H7 (cell line): ENCODE data around the gene FAM200A. TPM values are rescaled to one million over a fixed set of nuclear protein-coding genes. Genes with fewer than 3 reads are reported as not detected.

ENCODE experiments used
- DNase-seq: peaks from one replicate; pipeline ENCODE4 v3.0.0; 2012
- H3K27me3 ChIP-seq: 2 replicates; pipeline ENCODE4 v1.6.0; 2011; ENCODE audit warnings: mild to moderate bottlenecking, low read length; ENCODE audit not compliant: control insufficient read depth, insufficient read depth
- H3K36me3 ChIP-seq: replicated peaks from 2 replicates; pipeline ENCODE4 v1.5.1; 2011; ENCODE audit warnings: low read length; ENCODE audit not compliant: control insufficient read depth, insufficient read depth
- H3K4me3 ChIP-seq: 2 replicates; pipeline ENCODE4 v1.5.1; 2011; ENCODE audit warnings: low read depth, mild to moderate bottlenecking, control low read depth, low read length, moderate library complexity; ENCODE audit not compliant: insufficient read depth
- total RNA-seq: library from RNA; depleted of rRNA; stranded (reverse); fragments of >200 nt; shearing (Covaris generic); gene quantifications from 2 replicates; pipeline ENCODE4 v1.2.3, GENCODE V29; 2014; rRNA removed

FAM200A gene
- total RNA-seq, 1 experiment from 2014 or later: 7.2 TPM

DNA sequence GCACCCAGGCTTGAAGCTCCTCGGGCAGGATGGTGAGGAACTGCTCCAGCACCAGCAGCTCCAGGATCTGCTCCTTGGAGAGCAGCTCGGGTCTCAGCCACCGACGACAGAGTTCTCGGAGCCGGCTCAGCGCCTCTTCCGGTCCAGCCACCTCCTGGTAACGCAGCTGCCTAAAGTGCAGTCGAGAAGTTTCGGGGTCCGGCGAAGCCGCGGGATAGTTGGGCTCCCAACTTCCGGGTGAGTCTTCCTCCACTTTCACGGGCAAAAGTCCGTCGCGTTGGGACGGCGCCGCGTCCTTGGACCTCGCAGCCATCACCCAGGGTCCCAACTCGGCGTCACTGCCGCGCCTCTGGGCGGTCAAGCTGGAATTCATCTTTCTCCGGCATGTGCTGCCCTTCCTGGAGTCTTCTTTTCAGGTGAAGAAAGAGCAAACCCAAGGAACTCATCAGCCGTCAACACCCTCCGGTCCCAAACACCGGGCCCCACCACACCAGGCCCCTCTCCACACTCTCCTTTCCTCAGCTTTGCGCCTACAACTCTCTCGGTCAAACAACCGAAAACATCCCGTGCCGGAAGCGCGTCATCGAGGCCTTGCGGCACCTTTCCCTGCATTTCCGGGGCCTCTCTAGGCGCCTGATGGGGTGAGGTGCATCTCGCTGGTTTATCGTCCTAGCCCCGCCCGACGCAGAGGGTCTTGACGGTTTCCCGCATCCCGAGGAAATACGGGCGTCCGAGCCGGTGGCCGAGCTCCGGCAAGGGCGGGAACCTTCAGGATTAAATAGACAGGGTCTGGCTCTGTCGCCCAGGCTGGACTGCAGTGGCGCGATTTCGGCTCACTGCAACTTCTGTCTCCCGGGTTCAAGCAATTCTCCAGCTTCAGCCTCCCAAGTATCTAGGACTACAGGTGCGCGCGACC lies 51.9 kb downstream of the FAM200A start, which contains the start of gene ZNF394:
TSS of gene ZNF394 (minus strand) at position 561 of the 916 bp plus-strand sequence. CDS start at position 373, 188 bp downstream.
- Histone ChIP-seq H3K4me3 (peak within 1 kb of the TSS; percentile 92), H3K27me3 (no peaks in the 10 kb centered on the region), H3K36me3 (peaks cover 4% of the 10 kb centered on the region)
- peak; percentile 96 for DNase-seq

DNA sequence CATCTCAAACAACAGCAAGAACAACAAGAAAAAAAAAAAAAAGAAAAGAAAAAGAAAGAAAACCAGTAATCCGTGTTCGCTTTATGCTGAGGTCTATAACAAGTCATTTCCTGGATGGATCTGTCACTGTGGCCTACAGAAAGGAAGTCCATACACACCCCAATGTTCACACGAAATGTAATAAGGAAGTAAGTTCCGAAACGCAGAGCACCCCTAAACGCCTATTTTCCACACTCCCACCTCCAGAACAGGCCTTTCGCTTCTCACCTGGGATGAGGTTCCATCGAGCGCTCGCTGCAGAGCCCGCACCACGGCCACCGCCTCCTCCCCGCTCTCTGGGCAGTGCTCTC lies 52.6 kb downstream of the FAM200A start:
- no peaks in the 10 kb centered on the region for H3K27me3 ChIP-seq
- peaks cover 6% of the 10 kb centered on the region for H3K36me3 ChIP-seq
- peak overlapping the region; percentile 92 for H3K4me3 ChIP-seq
- no peak for DNase-seq

DNA sequence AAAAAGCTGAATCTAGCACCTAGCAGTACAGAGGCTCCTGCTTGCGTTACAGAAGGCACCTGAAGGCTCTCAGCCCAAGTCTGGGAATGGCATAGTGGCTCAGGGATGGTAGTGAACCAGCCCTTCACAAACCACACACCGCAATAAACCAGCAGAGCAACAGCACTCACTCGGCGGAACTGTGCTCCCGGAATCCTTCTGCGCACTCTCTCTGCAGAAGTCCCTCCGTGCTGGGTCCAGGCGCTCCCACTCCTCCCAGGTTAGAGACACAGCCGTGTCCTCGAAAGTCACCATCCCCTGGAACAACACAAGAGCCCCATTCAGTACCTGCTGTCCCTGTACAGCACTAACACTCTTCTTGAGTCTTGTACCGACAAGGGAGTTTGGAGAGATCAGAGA lies 53.4 kb downstream of the FAM200A start:
- no peaks in the 10 kb centered on the region for H3K27me3 ChIP-seq
- peak overlapping the region; percentile 29 for H3K4me3 ChIP-seq
- peak; percentile 33 for DNase-seq

DNA sequence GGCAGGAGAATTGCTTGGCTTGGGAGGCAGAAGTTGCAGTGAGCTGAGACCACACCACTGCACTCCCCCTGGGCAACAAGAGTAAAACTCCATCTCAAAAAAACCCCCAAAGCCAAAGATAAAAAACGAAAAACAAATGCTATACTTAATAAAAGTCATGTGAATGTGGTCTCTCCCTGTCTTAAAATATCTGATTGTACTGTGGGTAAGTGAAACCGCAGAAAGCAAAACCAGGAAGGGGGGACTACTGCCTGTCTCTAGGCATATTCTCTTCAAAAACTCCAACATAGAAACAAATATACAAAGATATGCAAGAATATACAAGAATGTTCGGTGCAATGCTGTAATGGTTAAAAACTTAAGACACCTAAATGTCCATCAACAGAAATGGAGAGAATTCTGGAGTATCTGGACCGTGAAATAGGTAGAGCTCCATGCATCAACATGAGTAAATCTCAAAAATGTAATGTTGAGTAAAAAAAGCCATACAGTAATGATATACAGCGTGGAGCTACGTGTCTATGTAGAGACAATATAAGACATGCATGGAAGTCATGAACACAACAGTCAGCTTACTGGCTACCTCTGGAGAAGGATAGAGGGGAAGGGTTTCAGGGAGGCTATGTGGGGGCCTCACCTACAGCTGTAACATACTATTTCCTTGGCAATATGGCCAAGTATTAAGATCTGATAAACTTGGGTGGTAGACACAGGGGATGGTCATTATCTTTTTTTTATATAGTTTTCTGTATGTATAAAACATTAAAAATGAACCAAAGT lies 54.0 kb downstream of the FAM200A start:
- no peak for DNase-seq
- peaks cover 16% of the 10 kb centered on the region for H3K36me3 ChIP-seq
- no peaks in the 10 kb centered on the region for H3K27me3 ChIP-seq
- no peak overlapping the region; the same call in none of the 2 replicates for H3K4me3 ChIP-seq

More for the DNA sequence above, 53.4 kb downstream of the FAM200A start:
- peaks cover 13% of the 10 kb centered on the region for H3K36me3 ChIP-seq

Other genes starting within 250 kb of the FAM200A start
- 168 and 188 TPM in 2 replicates for gene ARPC1A, start 226.2 kb downstream of the FAM200A start, total RNA-seq
- gene ARPC1B, start 177.4 kb downstream of the FAM200A start, total RNA-seq: 108 and 126 TPM in 2 replicates
- 62.3 and 66.4 TPM in 2 replicates for gene PDAP1, start 143.5 kb downstream of the FAM200A start, total RNA-seq
- 74.9 and 78.9 TPM in 2 replicates for gene BUD31, start 143.1 kb downstream of the FAM200A start, total RNA-seq
- 11.2 and 13.3 TPM in 2 replicates for gene PTCD1, start 113.3 kb downstream of the FAM200A start, total RNA-seq
- 93.5 and 95.1 TPM in 2 replicates for gene CPSF4, start 113.2 kb downstream of the FAM200A start, total RNA-seq
- 668 and 694 TPM in 2 replicates for gene ATP5MF, start 85.9 kb downstream of the FAM200A start, total RNA-seq
- 9.9 and 14.9 TPM in 2 replicates for gene ZNF789, start 79.2 kb downstream of the FAM200A start, total RNA-seq
- 18.4 and 20.1 TPM in 2 replicates for gene ZNF394, start 51.8 kb downstream of the FAM200A start, total RNA-seq
- gene ZKSCAN5, start 47.5 kb downstream of the FAM200A start, total RNA-seq: 20.0 and 28.7 TPM in 2 replicates
- 37.6 and 58.6 TPM in 2 replicates for gene ZNF655, start 6.5 kb upstream of the FAM200A start, total RNA-seq
- gene TMEM225B, start 46.2 kb upstream of the FAM200A start, total RNA-seq: 0.48 and 0.52 TPM in 2 replicates
- gene ZSCAN25, start 64.8 kb upstream of the FAM200A start, total RNA-seq: 12.5 and 13.2 TPM in 2 replicates
- 0.31 TPM in 1 of 2 replicates, not detected in the other for gene CYP3A5, start 127.9 kb upstream of the FAM200A start, total RNA-seq
- not detected in 2 replicates for gene CYP3A7, start 183.1 kb upstream of the FAM200A start, total RNA-seq
- gene CYP3A4, start 232.1 kb upstream of the FAM200A start, total RNA-seq: not detected in 2 replicates